ENCODE data around the gene HOXA9.
A peak's percentile ranks its signal among the peaks of the same experiment; 100 is the strongest.

DNA sequence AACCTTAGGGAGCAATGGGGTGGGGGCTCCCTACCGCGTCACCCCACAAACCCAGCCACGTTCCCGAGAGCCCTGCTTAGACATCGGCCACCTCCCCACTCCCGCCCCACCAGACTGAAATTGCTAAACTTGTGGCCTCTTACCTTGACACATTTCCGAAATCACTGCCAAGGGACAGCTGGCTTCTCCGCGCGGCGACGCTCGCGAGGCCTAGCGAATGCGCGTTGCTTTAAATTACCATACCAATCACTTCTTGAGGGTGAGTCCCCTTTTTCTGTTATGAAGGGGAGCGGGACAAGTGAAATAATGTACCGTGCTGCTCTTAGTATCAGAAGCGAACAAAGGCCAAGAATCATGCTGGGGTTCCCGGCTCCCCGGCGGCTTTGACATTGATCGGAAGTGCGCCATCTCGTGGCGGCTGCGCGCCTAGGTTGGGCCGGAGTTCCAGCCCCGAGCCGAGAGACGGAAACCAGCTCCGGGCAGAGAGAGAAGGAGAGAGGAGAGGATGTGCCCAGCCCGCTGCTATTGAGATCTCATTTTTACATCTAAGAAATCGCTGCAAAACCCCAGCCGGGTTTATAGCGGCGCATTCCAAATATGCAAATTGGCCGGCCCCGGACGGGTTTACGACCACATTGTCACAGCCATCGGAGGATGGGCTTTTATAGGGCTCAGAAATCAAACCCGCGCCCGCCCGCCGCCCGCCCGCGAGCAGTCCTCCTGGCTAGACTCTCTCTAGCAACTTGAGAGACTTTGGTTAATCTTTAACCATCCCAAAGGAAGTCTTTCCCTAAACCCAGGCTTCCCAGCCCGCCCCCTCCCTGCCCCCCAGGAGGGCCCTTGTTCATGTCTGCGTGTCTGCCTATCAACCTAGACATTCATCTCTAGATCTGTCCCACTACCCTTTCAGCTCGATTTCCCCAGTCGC, 14.4 kb upstream of the HOXA9 start:
- TF ChIP-seq, protein P1, sequence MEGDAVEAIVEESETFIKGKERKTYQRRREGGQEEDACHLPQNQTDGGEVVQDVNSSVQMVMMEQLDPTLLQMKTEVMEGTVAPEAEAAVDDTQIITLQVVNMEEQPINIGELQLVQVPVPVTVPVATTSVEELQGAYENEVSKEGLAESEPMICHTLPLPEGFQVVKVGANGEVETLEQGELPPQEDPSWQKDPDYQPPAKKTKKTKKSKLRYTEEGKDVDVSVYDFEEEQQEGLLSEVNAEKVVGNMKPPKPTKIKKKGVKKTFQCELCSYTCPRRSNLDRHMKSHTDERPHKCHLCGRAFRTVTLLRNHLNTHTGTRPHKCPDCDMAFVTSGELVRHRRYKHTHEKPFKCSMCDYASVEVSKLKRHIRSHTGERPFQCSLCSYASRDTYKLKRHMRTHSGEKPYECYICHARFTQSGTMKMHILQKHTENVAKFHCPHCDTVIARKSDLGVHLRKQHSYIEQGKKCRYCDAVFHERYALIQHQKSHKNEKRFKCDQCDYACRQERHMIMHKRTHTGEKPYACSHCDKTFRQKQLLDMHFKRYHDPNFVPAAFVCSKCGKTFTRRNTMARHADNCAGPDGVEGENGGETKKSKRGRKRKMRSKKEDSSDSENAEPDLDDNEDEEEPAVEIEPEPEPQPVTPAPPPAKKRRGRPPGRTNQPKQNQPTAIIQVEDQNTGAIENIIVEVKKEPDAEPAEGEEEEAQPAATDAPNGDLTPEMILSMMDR (conservative IDR thresholded peaks at IDR 0.05; ENCODE audit: low read depth, low read length), result peak; percentile 78
- TF ChIP-seq POLR2A (IDR thresholded peaks at IDR 0.05; ENCODE audit: low read depth, low read length), result no peak
- TF ChIP-seq RAD21 (IDR thresholded peaks at IDR 0.05; ENCODE audit: low read length), result peak; percentile 35
- no peak for TF ChIP-seq MXI1 (IDR thresholded peaks at IDR 0.05; ENCODE audit: borderline replicate concordance, low read depth, low read length)
- TF ChIP-seq BHLHE40 (IDR thresholded peaks at IDR 0.05; ENCODE audit: low read depth, low read length), result no peak
- peak; percentile 34; the same call in 1 of the 2 replicates for TF ChIP-seq SMC3 (IDR thresholded peaks at IDR 0.05; ENCODE audit: low read depth, low read length)
- TF ChIP-seq RCOR1 (IDR thresholded peaks at IDR 0.05; ENCODE audit: insufficient replicate concordance, low read length), result no peak
- TF ChIP-seq, protein P2, sequence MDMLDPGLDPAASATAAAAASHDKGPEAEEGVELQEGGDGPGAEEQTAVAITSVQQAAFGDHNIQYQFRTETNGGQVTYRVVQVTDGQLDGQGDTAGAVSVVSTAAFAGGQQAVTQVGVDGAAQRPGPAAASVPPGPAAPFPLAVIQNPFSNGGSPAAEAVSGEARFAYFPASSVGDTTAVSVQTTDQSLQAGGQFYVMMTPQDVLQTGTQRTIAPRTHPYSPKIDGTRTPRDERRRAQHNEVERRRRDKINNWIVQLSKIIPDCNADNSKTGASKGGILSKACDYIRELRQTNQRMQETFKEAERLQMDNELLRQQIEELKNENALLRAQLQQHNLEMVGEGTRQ (IDR thresholded peaks at IDR 0.05; ENCODE audit: low read depth, low read length), result no peak
- TF ChIP-seq FOS (IDR thresholded peaks at IDR 0.05; ENCODE audit: low read depth, low read length), result no peak
- TF ChIP-seq, protein P3, sequence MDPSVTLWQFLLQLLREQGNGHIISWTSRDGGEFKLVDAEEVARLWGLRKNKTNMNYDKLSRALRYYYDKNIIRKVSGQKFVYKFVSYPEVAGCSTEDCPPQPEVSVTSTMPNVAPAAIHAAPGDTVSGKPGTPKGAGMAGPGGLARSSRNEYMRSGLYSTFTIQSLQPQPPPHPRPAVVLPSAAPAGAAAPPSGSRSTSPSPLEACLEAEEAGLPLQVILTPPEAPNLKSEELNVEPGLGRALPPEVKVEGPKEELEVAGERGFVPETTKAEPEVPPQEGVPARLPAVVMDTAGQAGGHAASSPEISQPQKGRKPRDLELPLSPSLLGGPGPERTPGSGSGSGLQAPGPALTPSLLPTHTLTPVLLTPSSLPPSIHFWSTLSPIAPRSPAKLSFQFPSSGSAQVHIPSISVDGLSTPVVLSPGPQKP (IDR thresholded peaks at IDR 0.05; ENCODE audit: borderline replicate concordance, low read depth, low read length), result no peak

Data from IMR-90 (cell line).